ENCODE data around the gene TBX6.
"Not testable (repeated sequence)": the region's sequence is repeated elsewhere in the genome, so short reads cannot be mapped to it uniquely, and the experiment has no call there.

TBX6 gene, protein sequence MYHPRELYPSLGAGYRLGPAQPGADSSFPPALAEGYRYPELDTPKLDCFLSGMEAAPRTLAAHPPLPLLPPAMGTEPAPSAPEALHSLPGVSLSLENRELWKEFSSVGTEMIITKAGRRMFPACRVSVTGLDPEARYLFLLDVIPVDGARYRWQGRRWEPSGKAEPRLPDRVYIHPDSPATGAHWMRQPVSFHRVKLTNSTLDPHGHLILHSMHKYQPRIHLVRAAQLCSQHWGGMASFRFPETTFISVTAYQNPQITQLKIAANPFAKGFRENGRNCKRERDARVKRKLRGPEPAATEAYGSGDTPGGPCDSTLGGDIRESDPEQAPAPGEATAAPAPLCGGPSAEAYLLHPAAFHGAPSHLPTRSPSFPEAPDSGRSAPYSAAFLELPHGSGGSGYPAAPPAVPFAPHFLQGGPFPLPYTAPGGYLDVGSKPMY

DNA sequence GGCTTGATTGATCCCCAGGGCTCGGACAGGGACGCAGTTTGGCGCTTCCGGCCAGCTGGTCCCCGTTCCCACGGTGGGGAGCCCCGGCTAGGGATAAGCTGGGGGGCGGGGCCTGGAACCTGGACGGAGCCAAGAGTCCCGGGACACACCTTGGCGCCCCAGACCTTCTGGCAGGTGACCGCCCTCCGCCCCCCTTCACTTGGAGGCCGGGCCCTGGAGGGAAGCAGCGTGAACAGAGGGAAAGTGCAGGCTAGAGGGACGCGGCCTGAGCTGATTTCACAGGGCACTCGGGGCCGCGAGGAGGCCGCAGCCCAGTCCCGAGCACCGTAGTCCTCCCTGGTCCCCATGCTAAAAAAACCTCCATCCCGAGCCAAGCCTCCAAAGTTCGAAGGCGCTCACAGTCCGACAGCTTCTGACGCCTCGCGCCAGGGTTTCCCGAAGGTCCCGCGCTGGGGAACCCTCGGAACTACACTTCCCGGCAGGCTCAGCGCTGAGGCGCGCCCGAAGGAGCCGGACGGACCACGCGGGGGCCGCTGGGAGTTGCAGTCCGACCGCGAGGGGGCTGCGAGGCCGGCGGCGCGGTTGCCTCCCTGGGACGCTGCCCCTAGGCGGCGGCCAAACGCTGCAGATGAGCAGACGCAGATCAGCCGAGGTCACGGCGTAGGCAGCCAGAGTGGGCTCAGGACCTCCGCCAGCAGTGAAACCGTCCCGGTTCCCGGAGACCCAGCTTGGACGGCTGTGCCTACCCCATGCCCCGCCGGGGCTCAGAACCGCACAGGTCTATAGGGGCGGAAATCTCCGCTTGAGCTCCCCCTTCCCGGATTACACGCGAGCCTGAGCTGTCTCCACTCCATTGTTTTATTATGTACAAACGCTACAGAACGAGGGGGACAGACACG is at the start of gene TBX6:
TBX6 (minus strand) TSS at position 451 of the 899 bp plus-strand sequence. CDS start 731 bp downstream, outside the sequence.
- peak; percentile 82 to 86 for DNase-seq (ENCODE audit: low read depth in 2 of 2)

DNA sequence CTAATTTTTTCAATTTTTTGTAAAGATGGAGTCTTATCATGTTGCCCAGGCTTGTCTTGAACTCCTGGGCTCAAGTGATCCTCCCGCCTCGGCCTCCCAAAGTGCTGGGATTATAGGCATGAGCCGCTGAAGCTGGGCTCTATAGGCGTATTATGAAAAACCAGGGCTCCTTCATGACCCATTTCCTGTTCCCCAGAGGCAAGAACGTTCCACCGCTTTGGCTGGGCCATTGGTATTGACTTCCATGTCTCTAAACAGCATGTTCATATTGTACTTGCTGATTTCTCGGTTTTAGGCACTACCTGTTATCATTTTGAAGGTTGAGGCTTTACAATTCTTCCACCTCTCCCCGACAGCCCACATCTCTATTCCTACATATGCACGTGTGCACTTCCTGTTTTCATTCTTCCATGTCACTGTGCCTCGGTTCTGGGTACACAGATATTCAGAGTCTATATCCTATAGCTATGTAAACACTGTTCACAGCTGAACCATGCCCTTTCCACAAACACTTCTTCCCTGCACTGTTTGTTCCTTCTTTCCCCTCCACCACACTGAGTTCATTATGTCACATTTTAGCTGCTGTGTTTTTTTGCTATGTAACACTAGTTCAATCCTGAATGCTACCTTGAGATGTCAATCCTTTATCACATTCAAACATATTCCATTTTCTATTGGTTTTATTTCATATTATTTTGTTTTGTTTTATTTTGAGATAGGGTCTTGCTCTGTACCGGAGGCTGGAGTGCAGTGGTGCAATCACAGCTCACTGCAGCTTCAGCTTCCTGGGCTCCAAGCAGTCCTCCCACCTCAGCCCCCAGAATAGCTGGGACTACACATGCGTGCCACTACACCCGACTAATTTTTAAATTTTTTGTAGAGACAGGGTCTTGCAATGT is 48.1 kb upstream of the TBX6 start:
- no peak for DNase-seq (ENCODE audit: low read depth in 2 of 2)

DNA sequence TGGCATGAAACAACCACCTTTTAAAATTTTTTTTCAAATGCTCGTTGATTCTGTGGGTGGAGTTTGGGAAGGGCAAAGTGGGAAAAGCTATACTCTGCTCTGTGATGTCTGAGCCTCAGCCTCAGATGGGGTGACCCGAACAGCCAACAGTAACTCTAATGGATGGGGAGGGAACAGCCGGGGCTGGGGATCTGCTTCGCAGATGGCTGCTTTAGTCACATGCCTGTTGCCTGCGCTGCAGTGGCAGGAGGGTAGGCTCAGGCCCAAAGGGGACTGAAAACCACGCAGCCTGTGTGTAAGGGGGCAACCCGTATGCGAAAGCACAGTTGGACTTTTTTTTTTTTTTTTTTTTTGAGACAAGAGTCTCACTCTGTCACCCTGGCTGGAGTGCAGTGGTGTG is 46.2 kb upstream of the TBX6 start:
- DNase-seq (ENCODE audit: low read depth in 2 of 2), result no peak

DNA sequence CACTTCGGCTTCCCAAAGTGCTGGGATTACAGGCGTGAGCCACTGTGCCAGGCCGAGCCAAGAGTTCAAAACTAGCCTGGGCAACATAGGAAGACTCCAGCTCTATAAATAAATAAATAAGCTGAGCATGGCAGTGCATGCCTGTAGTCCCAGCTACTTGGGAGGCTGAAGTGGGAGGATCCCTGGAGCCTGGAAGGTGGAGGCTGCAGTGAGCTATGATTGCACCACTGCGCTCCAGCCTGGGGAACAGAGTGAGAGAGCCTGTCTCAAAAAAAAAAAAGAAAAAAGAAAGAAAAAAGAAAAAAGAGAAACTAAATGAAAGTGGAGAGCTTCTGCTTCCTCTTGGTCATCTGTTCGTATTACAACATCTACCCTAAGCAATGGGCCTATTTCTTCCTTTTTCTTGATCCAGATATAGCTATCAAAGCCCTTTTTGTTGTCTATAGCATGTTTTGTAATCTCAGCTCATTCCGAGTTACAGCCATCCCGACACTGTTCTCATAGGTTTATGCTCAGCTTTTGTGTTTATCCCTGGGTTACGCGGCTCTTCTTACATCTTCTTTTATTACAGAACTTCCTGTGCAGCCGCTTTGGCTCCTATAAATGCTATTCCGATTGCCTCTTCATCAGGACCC is 45.4 kb upstream of the TBX6 start:
- DNase-seq (ENCODE audit: low read depth in 2 of 2), result no peak

DNA sequence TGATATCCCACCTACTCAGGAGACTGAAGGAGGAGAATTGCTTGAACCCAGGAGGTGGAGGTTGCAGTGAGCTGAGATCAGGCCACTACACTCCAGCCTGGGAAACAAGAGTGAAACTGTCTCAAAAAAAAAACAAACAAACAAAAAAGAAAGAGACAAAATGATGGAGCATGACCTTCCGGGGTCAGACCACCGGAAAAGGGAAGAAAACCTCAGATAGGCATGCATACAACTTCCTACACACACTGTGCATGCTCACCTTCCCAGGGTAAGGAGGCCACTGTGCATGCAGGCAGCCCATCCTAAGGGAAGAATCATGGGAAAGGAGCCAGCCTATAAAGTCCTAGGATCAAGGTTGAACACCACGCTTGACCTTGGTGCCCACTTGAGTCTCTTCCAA is 40.9 kb upstream of the TBX6 start:
- DNase-seq (ENCODE audit: low read depth in 2 of 2), result no peak

DNA sequence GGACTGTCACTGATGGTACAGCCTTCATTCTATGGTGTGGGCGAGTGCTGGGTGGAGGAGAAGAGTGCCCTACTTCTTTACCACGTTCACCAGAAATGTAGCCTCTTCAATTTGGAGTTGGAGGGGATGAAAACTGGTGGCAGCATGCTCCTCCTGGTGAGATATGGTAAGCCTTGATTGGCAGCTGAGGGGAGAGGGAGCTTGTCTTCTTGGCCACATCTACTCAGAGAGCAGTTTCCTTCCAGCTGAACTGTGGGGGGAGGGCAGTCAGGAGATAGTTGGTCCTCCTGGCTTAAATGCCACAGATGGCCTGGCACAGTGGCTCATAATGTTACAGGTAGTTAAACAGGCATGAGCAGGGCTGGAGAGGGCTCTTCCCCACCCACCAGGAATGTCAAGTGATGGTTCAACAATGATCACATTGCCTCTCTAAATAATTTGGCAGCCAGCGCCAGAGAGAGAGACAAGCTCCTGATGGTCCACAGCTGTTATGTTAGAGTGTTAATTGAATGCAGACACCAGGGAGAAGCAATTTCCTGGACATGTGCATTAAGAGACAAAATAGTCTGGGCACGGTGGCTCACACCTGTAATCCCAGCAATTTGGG is 40.2 kb upstream of the TBX6 start:
- DNase-seq (ENCODE audit: low read depth in 2 of 2), result no peak

DNA sequence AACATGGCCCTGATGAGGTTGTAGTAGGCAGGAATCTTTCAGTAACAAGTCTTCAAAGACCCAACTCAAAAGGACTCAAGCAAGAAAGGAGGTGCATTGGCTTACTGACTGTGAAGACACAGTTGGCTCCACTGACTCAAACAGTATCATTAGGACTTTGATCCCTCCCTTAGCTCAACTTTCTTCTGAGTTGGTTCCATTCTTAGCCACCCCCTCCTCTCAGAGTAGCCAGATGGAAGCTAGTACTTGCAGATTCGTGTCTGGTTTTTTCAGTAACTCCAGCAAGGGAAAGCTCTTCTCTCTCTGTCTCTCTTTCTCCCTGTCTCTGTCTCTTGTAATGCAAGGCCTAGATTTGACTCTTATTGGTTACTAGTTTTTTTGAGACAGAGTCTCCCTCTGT is 36.3 kb upstream of the TBX6 start:
- DNase-seq (ENCODE audit: low read depth in 2 of 2), result no peak

DNA sequence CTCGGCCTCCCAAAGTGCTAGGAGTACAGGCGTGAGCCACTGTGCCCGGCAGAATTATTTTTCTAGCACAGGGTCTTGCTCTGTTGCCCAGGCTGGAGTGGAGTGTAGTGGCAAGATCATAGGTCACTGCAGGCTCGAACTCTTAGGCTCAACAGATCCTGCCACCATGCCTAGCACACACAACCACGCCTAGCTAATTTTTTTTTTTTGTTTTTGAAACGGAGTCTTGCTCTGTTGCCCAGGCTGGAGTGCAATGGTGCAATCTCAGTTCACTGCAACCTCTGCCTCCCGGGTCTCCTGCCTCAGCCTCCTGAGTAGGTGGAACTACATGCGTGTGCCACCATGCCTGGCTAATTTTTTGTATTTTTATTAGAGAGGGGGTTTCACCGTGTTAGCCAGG is 34.0 kb upstream of the TBX6 start:
- not testable (repeated sequence) for DNase-seq (ENCODE audit: low read depth in 2 of 2)

DNA sequence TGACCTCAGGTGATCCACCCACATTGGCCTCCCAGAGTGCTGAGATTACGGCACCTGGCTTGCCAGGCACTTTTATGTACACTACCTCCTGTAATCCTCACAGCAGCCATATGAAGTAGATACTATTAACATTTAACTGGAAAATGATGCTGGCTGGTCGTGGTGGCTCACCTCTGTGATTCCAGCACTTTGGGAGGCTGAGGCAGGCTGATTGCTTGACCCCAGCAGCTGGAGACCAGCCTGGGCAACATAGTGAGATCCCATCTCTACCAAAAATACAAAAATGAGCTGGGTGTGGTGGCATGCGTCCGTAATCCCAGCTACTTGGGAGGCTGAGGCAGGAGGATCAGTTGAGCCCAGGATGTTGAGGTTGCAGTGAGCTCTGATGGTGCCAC is 33.3 kb upstream of the TBX6 start:
- no peak for DNase-seq (ENCODE audit: low read depth in 2 of 2)

DNA sequence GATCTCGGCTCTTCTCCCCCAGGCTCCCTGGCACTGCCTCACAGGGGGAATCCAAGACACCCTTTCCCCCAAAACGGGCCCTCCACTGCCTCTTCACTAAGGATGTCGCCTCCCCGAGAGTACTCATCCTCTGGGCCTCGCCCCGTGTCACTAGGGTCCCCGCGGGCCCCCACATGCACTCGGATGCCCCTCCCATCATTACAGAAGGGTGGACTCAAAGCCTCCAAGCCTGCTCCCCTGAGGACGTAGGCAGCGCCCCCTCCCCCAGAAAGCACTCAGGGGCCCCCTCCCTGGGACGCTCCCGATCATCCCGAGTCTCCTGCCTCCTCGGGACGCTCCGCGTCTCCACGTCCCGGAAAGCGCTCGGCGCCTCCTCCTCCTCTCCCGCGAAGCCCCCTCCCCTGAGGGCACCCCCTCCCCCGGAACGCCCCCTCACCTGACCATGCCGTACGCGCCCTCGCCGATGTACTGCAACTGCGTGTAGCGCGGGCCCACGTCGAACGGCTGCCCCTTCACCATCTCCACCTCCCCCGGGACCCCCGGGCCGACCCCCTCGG is 31.0 kb upstream of the TBX6 start:
- no peak for DNase-seq (ENCODE audit: low read depth in 2 of 2)

DNA sequence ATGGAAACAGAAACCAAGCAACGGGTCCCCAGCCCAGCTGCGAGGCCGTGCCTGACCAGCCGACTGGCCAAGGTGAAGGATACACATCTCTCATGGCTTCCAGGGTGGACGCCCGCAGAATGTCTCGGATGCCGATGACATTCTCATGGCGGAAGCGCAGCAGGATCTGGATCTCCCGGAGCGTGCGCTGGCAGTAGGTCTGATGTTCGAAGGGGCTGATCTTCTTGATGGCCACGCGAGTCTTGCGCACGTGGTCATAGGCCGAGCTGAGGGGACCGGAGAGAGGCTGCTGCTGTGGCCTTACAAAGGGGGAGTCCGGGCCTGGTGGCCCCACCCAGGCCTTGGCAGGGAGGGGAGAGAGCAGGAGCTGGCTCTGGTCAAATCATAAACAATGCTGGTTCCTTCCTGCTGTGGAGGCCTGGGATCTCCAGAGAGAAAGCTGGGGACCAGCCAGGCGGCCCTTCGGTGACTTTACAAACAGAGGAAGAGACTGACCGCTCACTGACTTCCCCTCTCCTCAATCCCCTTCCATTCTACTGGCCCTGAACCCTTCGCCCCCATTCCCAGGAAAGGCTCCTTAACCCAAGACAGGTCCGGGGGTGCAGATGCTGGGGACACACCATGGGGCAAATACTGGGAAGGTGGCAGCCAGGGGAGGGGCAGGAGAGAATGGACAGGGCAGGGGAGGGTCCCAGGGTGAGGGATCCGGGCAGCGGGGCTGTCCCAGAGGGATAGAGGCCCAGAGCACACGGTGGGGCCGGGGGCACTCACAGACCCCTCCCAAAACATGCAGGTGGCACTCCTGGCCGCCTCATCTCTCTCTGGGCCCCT is 30.2 kb upstream of the TBX6 start:
- no peak for DNase-seq (ENCODE audit: low read depth in 2 of 2)

DNA sequence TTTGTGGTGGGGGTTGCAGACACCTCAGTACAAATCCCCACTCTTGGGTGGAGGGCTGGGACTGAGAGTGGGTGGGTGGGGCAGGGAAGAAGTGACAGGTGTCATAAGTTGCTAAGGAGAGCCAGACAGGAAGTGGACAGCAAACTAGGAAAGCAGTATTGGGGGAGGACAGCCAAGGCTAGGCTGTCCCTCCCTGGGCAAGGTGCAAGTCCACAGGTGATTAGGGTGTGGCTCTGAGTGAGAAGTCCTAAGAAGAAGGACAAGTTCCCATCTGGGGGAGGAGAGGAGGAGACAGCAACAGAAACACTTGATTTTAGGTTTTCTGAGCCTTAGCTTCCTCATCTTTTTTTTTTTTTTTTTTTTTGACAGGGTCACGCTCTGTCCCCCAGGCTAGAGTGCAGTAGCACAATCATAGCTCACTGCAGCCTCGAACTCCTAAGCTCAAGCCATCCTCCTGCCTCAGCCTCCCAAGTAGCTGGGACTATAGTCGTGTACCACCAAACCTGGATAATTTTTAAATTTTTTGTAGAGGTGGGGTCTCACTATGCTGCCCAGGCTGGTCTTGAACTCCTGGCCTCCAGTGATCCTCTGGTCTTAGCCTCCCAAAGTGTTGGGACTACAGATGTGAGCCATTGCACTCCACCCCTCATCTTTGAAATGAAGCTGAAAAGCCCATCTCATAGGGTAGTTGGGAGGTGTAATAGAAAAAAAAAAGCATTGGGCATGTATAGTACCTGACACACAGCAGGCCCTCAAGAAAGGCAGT is 28.8 kb upstream of the TBX6 start:
- no peak for DNase-seq (ENCODE audit: low read depth in 2 of 2)

DNA sequence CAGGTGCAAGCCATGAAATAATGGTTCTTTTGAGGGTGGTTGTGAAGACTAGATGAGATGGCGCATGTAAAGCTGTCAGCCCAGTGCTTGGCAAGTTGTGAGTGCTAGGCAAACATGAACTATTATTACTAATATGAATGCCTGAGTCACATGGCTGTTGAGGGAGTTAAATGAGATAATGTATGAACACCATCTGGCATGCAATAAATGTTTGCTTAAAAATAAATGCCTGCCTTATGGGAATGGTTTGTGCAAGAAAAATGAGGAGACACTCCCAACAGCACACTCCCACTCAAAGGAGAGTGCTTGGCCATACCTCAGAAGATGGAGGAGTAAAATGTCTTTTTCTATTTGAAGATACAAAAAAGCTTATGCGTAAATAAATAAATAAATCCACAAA is 27.7 kb upstream of the TBX6 start:
- DNase-seq (ENCODE audit: low read depth in 2 of 2), result no peak

DNA sequence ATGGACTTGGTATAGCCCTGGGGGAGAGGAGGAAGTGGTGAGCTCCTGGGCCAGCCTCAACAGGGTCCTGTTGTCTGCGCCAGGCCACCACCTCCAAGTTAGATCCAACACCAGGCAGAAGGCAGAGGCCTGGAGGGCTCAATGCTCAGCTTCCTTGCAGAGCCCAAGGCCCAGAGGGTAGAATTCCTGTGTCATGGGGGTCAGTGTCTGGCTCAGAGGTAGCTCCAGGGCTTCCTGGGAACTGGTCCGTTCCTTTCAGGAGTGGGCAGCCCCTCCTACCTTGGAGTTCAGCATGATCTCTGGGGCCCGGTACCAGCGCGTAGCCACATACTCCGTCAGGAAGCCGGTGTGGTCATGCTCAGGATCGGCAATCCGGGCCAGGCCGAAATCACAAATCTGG is 26.0 kb upstream of the TBX6 start:
- no peak for DNase-seq (ENCODE audit: low read depth in 2 of 2)

DNA sequence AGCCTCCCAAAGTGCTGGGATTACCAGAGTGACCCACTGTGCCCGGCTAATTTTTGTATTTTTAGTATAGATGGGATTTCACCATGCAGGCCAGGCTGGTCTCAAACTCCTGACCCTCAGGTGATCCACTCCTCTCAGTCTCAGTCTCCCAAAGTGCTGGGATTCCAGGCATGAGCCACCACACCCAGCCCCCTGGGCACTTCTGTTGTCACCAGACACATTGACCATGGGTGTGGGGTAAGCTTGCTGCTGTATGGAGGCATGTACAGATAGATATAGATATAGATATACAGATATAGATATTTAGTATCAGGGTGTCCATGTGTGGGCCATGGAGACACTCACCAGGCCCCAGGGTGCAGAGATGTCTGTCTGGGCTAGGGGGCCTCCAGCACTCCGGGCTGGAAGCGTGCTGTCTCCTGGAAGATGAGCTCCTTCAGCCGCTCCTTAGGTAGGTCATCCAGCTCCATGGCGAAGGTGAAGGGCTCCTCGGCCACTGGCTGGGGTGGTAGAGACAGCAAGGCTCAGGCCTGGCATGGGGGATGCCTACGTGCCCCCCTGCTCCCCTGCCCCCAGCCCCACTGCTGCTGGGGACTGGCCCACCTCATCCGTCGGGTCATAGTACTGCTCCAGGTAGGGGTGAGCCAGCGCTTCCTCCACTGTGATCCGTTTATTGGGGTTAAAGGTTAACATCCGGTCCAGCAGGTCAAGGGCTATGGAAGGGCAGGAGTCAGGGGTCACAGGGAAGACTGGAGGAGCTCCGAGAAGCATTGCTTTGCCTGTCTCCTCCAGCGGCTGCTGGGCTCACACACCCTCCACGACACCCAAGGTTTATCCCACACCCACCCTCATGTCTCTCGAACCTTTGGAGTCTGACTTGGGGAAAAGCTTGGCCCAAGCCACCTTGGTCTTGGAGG is 24.8 kb upstream of the TBX6 start:
- no peak for DNase-seq (ENCODE audit: low read depth in 2 of 2)

DNA sequence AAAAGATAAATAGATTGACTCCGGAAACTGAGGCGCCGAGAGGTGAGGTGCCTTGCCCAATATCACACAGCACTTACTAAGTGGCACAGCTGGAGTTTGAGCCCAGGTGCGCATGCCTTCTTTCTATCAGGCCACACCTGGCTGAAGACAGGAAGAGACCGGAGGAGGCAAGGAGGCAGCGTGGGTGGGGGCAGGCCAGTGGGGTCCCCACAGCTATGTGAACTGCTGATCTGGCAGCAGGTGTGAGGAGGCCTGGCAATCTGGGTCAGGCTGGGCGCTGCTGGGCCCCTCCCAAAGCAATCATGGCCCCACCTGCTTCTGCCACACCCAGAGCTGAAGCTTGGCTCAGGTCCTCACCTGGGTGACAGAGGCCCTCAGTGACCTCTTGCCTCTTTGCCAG is 23.5 kb upstream of the TBX6 start:
- no peak for DNase-seq (ENCODE audit: low read depth in 2 of 2)

DNA sequence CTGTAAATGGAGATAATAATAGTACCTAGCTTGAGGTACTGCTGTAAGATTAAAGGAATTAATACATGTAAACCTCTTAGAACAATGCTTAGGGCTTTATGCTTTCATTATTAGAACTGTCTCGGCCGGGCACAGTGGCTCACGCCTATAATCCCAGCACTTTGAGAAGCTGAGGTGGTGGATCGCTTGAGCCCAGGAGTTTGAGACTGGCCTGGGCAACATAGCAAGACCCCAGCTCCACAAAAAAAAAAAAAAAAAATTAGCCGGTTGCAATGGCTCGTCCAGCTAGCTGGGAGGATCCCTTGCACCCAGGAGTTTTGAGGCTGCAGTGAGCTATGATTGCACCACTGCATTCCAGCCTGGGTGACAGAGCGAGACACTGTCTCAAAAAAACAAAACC is 23.1 kb upstream of the TBX6 start:
- DNase-seq (ENCODE audit: low read depth in 2 of 2), result not testable (repeated sequence)

DNA sequence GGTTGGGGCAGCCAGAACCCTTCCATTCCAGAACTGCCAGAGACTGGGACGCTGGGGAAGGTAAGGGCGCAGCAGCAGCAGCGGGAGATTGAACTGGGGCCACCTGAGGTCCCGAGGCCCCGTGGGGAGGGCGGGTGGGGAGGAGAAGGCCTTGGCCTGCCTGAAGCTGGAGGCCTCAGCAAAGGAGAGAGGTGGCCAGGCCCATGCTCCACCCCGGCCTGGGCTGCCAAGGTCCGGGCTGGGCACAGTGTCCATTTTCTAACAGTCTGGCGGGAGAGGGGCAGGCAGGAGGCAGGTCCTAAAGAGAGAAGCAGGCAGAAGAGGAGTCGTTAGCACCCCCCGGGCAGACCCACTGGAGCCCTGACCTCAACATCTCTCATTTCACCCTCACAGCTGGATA is 22.7 kb upstream of the TBX6 start:
- DNase-seq (ENCODE audit: low read depth in 2 of 2), result no peak

Measured in stimulated activated CD8-positive, alpha-beta memory T cell treated with anti-CD3 and anti-CD28 coated beads, Interleukin-7, amount 100 ng/mL, for 1 hour (primary cell).